Esophagus muscularis mucosa (tissue), 4 donors: ENCODE measurements around the gene ISOC2. TPM values are rescaled to one million over a fixed set of nuclear protein-coding genes. Genes with fewer than 3 reads are reported as not detected.

Experiments used
- DNase-seq: peaks from one replicate; pipeline ENCODE4 v3.0.0-alpha.2; 2017; ENCODE audit errors: extremely low spot score
- H3K27ac ChIP-seq, 4 donors: fragments of 200-600 bp; sonication (generic); replicated peaks in 1 of 4; 1 replicate in 3 of 4; 2 replicates in 1 of 4; pipeline ENCODE4 v1.5.1; 2016 to 2019; ENCODE audit warnings: mild to moderate bottlenecking in 1 of 4
- H3K27me3 ChIP-seq, 4 donors: fragments of 200-600 bp; sonication (generic); one replicate each; pipeline versions ENCODE4 v1.5.1 to v1.6.0; 2016 to 2019
- H3K36me3 ChIP-seq, 4 donors: fragments of 200-600 bp; sonication (generic); one replicate each; pipeline ENCODE4 v1.5.1; 2016 to 2019
- H3K4me1 ChIP-seq, 4 donors: fragments of 200-600 bp; sonication (generic); one replicate each; pipeline ENCODE4 v1.5.1; 2016 to 2019
- H3K4me3 ChIP-seq, 4 donors: fragments of 200-600 bp; sonication (generic); 1 replicate in 2 of 4; 2 replicates in 2 of 4; pipeline ENCODE4 v1.5.1; 2016 to 2019; ENCODE audit warnings: mild to moderate bottlenecking in 4 of 4, moderate library complexity in 1 of 4
- H3K9me3 ChIP-seq, 4 donors: fragments of 200-600 bp; sonication (generic); 1 replicate in 3 of 4; 2 replicates in 1 of 4; pipeline ENCODE4 v1.5.1; 2016 to 2019
- EP300 ChIP-seq: sonication (generic); formaldehyde crosslinking; IDR thresholded peaks from one replicate; pipeline ENCODE4 v1.6.1; 2017; ENCODE audit warnings: antibody characterized with exemption
- POLR2A ChIP-seq: fragments of 450-650 bp; IDR thresholded peaks from one replicate; pipeline ENCODE4 v1.6.1; 2017; ENCODE audit warnings: antibody characterized with exemption, moderate library complexity, mild to moderate bottlenecking, low read depth
- POLR2AphosphoS5 ChIP-seq, 2 donors: sonication (generic); formaldehyde crosslinking; IDR thresholded peaks; one replicate each; pipeline ENCODE4 v1.6.1; 2017; ENCODE audit warnings: antibody characterized with exemption in 2 of 2
- WGBS: methylation state at CpG from one replicate; pipeline ENCODE4 v1.1.5; 2018; 5-methylcytosine and 5-hydroxymethylcytosine counted together
- intact Hi-C: fragments of 100-400 bp; cut with DNase I; formaldehyde crosslinking; loops from one replicate; pipeline ENCODE4 v1.15.1; 2023
- total RNA-seq, 4 donors: library from RNA; depleted of rRNA; stranded (reverse); fragments of >200 nt; gene quantifications; one replicate each; pipeline versions ENCODE4 v1.1.0 to v1.2.1, GENCODE V29; 2016
- TF ChIP-seq, protein P1 (sequence below), 3 experiments: fragments of 200-600 bp in 2 of 3; fragments of 450-650 bp in 1 of 3; sonication (generic) in 2 of 3; IDR thresholded peaks; one replicate each; pipeline ENCODE4 v1.5.1; 2017 to 2019; ENCODE audit warnings: antibody characterized with exemption in 3 of 3, mild to moderate bottlenecking in 2 of 3, moderate library complexity in 1 of 3

Gene ISOC2
- total RNA-seq, 4 donors from 2014 or later = 66.8 to 104 (median 77.7) TPM

DNA sequence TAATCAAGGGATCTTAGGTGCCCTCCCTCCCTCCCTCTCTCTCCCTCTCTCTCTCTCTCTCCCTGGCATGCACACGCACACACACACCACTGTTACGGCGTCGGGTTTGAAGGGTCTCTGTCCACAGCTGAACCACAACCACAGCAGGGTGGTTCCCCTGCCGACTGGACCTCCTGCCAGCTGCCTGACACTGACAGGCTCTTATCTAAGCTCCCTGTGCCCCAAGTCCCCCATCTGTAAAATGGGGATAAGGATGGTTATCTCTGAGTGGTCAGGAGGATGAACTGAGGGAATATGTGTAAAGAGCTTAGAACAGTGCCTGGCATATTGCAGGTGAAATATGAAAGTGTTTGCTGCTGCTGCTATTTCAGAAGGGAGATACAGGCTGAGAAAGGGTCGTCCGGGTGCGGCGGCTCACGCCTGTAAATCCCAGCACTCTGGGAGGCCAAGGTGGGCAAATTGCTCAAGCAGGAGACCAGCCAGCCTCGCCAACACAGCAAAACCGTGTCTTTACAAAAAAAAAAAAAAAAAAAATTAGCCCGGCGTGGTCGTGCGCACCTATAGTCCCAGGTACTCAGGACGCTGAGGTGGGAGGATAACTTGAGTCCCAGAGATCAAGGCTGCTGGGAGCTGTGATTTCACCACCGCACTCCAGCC, 17.5 kb downstream of the ISOC2 start:
- intact Hi-C loops = no loop called here
- TF ChIP-seq POLR2AphosphoS5 (IDR thresholded peaks at IDR 0.05) (no peak), POLR2A (no peak), EP300 (no peak)
- TF ChIP-seq, protein P1, sequence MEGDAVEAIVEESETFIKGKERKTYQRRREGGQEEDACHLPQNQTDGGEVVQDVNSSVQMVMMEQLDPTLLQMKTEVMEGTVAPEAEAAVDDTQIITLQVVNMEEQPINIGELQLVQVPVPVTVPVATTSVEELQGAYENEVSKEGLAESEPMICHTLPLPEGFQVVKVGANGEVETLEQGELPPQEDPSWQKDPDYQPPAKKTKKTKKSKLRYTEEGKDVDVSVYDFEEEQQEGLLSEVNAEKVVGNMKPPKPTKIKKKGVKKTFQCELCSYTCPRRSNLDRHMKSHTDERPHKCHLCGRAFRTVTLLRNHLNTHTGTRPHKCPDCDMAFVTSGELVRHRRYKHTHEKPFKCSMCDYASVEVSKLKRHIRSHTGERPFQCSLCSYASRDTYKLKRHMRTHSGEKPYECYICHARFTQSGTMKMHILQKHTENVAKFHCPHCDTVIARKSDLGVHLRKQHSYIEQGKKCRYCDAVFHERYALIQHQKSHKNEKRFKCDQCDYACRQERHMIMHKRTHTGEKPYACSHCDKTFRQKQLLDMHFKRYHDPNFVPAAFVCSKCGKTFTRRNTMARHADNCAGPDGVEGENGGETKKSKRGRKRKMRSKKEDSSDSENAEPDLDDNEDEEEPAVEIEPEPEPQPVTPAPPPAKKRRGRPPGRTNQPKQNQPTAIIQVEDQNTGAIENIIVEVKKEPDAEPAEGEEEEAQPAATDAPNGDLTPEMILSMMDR (IDR thresholded peaks at IDR 0.05) = no peak
- WGBS = 33% methylated on average over 18 of the region's 18 CpGs
- no peaks in the 10 kb centered on the region for H3K36me3 ChIP-seq
- no peak for DNase-seq
- H3K9me3 ChIP-seq = no peaks in the 10 kb centered on the region
- H3K4me3 ChIP-seq = no peak overlapping the region
- H3K27ac ChIP-seq = no peak overlapping the region
- peaks cover 10 to 34% (median 29%) of the 10 kb centered on the region in 4 donors for H3K4me1 ChIP-seq
- peaks cover 5 to 86% (median 62%) of the 10 kb centered on the region in 4 donors for H3K27me3 ChIP-seq

DNA sequence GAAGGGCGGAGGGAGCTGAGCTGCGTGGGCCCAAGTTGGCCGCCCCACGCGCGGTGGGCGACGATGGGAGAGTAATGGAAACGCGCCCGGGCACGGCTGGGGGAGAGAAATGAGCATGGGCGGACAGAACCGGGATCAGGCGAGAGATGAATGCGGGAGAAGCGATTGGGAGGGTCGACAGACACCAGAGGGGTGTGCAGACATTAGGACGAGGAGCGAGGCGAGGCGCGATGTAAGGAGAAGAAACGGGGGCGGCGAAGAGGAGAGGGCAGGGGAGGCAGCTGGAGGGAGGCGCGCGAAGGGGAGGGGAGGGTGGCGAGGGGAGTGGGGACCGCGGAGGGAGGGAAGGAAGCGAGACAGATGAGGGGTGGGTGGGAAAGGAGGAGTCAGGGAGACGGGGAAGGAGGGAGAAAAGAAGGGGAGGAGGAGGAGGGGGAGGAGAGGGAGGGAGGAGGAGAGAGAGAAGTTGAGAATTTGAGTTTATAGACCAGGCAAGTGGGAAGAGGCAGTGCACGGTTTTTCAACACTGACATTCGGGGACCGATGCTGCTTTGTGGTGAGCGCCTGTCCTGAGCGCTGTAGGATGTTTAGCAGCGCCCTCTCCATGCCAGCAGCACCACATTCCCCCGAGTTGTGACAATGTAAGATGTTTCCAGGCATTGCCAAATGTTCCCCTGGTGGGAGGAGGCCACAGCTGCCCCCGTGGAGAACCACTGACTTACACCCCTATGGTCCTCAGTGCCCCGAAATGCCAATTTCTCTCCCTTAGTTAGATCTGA, 18.2 kb downstream of the ISOC2 start, which contains the start of gene SHISA7:
TSS of gene SHISA7 (minus strand) at position 256 of the 779 bp plus-strand sequence. CDS start 437 bp downstream, outside the sequence.
- intact Hi-C loops = no loop called here
- no peak for TF ChIP-seq POLR2A
- TF ChIP-seq EP300 = no peak
- no peak for TF ChIP-seq POLR2AphosphoS5 (IDR thresholded peaks at IDR 0.05)
- TF ChIP-seq, protein P1 (IDR thresholded peaks at IDR 0.05) = no peak
- Histone ChIP-seq H3K27me3 (peaks cover 5 to 93% (median 68%) of the 10 kb centered on the region in 4 donors), H3K36me3 (no peaks in the 10 kb centered on the region), H3K9me3 (no peaks in the 10 kb centered on the region), H3K27ac (no peak within 1 kb of the TSS), H3K4me3 (no peak within 1 kb of the TSS), H3K4me1 (peaks cover 10 to 34% (median 29%) of the 10 kb centered on the region in 4 donors)
- DNase-seq = no peak
- 2% methylated on average over 43 of the region's 43 CpGs for WGBS

DNA sequence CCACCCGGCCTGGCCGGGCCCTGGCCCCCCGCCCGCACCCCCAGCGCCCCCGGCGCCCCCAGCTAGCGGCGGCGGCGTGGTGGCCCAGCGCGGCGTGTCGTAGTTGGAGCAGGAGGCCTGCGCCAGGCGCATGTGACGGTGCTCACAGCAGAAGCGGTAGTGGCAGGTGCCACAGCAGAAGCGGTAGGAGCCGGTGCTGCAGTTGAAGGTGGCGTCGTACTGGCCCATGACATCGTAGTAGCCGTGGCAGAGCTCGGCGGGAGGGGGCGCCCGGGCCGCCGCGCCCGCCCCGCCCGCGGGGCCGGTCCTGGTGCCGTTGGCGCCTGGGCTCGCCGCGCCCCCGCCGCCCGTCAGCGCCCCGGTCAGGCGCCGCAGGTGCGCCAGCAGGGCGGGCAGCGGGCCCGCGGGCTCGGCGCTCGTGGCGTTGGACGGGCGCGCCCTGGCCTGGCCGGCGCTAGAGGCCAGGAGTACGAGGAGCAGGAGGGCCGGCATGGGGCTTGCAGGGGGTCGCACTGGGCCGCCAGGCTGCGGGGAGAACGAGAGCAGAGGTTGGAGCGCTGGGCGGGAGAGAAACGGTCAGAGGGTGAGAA, 19.0 kb downstream of the ISOC2 start:
- intact Hi-C loops = no loop called here
- Histone ChIP-seq H3K4me1 (peaks cover 10 to 38% (median 29%) of the 10 kb centered on the region in 4 donors), H3K27me3 (peaks cover 5 to 98% (median 76%) of the 10 kb centered on the region in 4 donors), H3K4me3 (no peak overlapping the region), H3K9me3 (no peaks in the 10 kb centered on the region), H3K27ac (no peak overlapping the region), H3K36me3 (no peaks in the 10 kb centered on the region)
- TF ChIP-seq, protein P1 (IDR thresholded peaks at IDR 0.05) = no peak
- no peak for TF ChIP-seq POLR2AphosphoS5 (IDR thresholded peaks at IDR 0.05)
- TF ChIP-seq EP300 = no peak
- no peak for TF ChIP-seq POLR2A
- under 1% methylated on average over 24 of the region's 72 CpGs for WGBS
- DNase-seq = no peak

DNA sequence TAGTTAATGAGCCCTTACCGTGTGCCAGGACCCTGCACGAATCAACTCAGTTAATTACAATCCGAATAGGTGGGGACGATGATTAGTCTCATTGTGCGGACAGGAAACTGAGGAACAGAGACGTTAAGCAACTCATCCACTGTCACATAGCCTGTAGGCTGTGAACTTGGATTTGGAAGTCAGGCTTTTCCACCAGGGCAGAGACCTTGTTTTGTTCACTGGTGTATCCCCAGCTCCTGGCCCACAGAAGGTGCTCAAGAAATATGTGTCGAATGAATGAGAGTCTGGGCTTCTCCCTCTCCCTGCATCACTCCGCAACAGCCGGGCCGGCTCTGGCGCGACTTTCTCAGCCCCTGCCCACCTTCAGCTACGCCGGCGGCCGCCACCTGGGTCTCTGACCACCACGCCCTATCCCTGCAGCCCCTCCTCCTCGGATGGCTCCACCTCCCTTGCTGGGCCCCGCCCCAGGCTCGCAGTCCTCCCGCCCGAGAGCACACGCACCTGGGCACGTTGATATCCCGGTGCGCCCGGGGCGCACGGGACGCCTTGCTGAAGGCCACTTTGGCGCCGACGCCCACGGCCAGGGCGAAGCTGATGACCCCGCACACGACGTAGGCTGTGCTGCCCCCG, 19.6 kb downstream of the ISOC2 start:
- intact Hi-C loops = no loop called here
- no peak for DNase-seq
- H3K27me3 ChIP-seq = peaks cover 5 to 98% (median 77%) of the 10 kb centered on the region in 4 donors
- 5% methylated on average over 16 of the region's 39 CpGs for WGBS
- no peak overlapping the region for H3K27ac ChIP-seq
- no peak overlapping the region for H3K4me3 ChIP-seq
- peaks cover 10 to 40% (median 31%) of the 10 kb centered on the region in 4 donors for H3K4me1 ChIP-seq
- no peaks in the 10 kb centered on the region for H3K36me3 ChIP-seq
- TF ChIP-seq POLR2AphosphoS5 (IDR thresholded peaks at IDR 0.05) = no peak
- TF ChIP-seq EP300 = no peak
- no peak for TF ChIP-seq POLR2A
- TF ChIP-seq, protein P1 (IDR thresholded peaks at IDR 0.05) = no peak
- no peaks in the 10 kb centered on the region for H3K9me3 ChIP-seq
